Measurements from ENCODE around the gene MAP6.
"Not testable (repeated sequence)": the region's sequence is repeated elsewhere in the genome, so short reads cannot be mapped to it uniquely, and the experiment has no call there.

Gene MAP6

GRCh38 chr11:75668451-75669297, at the start of gene MAP6:
MAP6 (minus strand) TSS chr11:75669038; CDS start chr11:75668369, 669 bp downstream.
- peak; percentile 63 for DNase-seq (ENCODE audit: low spot score)

GRCh38 chr11:75717608-75718418, 49.0 kb upstream of the MAP6 start, which contains the start of gene MOGAT2:
MOGAT2 (plus strand) TSS chr11:75717838; CDS start chr11:75717889, 51 bp downstream.
- no peak for DNase-seq (ENCODE audit: low spot score)

DNA sequence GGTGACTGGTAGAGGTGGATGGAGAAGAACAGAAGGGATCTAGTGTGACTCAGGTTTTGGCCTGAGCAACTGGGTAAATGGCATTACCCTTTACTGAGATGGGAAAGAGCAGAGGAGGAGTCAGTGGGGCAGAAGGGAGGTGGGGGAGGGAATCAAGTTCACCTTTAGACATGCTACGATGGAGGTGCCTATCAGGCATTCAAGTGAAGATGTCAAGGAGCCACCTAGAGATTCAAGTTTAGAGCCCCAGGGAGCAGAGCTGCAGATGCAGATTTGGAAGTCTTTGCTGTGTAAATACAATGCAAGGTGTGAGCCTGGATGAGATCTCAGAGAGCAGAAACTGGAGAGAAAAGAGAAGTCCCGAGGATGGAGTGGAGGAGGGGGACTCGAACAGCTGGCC, 47.8 kb upstream of the MAP6 start:
- DNase-seq (ENCODE audit: low spot score): no peak

DNA sequence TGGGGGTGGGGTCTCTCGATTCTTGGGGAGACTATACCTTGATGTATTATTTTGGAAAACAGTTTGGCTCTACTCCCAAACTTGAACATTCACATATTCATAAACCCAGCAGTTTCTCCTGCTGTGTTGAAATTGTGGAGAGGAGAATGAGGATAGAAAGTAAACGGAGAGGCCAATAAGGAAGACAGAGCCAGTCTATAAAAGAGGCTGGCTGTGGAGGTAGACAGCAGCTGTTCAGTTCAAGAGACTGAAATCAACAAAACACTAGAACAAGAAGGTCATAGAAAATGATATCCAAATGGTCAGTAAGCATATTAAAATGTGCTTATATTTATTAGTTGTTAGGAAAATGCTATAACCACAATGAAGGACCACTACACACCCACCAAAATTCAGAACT, 46.9 kb upstream of the MAP6 start:
- DNase-seq (ENCODE audit: low spot score): no peak

DNA sequence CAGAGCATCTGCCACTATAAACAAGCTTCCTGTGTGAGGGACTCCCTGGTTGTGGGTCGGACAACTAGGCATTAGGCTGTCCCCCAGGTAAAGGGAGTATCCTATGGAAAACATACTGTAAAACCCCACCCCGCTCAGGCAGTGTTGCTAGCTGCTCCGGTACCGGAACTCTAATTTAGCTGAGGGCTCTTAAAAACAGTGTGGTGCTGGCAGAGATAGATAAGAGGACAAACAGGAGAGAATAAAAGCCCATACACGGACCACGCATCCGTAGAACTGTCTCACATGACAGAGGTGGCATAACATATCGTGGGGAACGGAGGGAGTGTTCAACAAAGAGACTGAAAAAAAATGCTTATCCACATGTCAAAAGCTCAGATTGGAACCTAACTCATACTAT, 45.4 kb upstream of the MAP6 start:
- peak; percentile 2 for DNase-seq (ENCODE audit: low spot score)

GRCh38 chr11:75706260-75706729, 37.5 kb upstream of the MAP6 start:
- DNase-seq (ENCODE audit: low spot score): peak; percentile 94

DNA sequence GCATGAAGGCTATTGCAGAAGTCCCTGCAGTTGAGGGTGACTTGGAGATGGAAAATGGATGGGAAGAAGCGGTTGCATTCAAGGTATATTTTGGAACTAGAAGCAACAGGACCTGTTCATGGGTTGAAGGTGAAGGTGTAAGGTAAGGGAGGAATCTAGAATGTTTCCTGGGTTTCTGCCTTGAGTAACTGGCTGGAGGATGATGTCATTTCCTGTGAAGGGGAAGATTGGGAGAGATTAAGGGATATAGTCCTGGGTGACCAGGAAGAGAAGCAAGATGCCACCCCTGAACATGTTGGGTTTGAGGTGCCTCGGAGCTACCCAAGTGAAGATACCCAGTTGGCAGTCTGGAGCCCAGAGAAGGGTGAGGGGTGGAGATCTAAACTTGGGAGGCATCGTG, 36.7 kb upstream of the MAP6 start:
- peak; percentile 6 for DNase-seq (ENCODE audit: low spot score)

GRCh38 chr11:75703695-75704237, 34.9 kb upstream of the MAP6 start:
- peak; percentile 1 for DNase-seq (ENCODE audit: low spot score)

DNA sequence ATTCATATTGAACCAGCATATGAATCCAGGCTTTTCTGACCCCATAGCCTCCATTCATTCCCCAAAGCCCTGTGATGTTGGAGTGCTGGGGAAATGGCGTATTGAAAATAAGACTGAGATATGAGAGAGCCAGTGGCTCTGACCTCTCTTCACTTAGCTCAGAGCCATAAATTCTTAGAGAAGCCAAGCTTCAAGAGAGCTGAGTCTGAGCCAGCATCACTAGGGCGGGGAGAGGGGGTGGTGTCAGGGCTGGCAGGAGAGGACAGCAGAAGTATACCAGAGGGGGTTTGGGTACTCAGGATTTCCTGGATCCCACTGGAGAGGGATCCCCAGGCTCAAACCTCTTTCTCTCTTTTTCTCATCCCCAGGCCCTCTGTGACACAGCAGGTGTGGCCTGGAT, 32.1 kb upstream of the MAP6 start:
- no peak for DNase-seq (ENCODE audit: low spot score)

DNA sequence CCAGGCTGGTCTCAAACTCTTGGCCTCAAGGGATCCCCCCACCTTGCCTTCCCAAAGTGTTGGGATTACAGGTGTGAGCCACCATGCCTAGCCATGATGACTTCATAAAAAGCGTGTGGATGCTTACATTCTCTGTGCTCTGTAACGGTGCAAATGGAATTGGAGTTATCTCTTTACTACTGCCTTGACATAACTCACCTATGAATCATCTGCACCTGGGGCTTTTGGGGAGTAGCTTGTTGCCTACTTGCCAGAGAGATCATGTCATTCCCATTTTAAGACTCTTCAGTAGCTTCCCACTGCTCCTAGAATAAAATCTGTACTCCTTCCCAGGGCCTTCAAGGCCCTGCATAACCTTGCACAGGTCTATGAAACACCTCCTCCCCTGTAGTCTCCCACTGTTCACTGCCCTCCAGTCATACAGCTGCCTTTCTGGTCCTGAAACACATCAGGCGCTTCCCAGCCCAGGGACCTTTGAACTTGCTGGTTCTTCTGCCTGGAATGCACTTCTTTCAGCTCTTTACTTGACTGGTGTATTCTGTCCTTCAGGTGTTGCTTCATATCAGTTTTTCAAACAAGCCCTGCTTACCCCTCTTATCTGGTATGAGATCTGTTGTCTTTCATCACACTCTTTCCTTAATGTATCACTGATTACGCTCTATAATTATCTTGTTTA, 29.2 kb upstream of the MAP6 start:
- DNase-seq (ENCODE audit: low spot score): no peak

- no peak for DNase-seq (ENCODE audit: low spot score)
Observed at GRCh38 chr11:75691804-75692203, 23.0 kb upstream of the MAP6 start.

DNA sequence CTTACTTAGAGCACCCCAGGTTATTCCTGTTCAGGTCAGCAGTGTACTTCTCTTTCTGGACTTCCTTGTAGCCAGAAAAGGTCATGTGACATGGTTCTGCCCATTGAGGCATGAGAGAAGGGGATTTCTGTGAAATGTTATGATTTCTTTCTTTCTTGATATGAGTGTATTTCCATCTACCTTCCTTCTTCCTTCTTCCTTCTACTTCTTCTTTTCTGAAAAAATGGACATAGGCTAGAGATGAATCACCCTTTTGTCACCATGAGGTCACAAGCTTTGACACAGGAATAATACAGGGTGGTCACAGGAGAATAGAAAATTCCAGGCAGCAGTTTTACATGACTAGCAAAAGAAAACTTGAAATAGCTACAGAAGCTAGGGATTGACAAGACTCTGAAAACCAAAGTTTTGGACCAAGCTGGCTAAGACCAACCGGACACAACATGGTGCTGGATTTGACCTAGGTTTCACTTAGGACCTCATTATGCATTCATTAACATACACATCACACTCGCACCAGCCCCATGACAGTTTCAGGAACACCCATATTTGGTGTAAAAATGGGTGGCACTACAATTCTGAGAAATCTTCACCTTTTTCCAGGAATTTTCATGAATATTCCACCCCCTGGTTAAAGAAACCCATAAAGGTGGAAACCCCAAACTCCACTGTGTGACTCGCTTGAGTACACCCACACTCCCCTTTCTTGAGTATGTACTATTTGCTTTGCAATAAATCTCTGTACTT, 21.2 kb upstream of the MAP6 start:
- no peak for DNase-seq (ENCODE audit: low spot score)

DNA sequence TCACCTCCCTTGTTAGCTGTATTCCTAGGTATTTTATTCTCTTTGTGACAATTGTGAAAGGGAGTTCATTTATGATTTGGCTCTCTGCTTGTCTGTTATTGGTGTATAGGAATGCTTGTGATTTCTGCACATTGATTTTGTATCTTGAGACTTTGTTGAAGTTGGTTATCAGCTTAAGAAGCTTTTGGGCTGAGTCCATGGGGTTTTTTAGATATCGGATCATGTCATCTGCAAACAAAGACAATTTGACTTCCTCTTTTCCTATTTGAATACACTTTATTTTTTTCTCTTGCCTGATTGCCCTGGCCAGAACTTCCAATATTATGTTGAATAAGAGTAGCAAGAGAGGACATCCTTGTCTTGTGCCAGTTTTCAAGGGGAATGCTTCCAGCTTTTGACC, 15.0 kb upstream of the MAP6 start:
- DNase-seq (ENCODE audit: low spot score): not testable (repeated sequence)

DNA sequence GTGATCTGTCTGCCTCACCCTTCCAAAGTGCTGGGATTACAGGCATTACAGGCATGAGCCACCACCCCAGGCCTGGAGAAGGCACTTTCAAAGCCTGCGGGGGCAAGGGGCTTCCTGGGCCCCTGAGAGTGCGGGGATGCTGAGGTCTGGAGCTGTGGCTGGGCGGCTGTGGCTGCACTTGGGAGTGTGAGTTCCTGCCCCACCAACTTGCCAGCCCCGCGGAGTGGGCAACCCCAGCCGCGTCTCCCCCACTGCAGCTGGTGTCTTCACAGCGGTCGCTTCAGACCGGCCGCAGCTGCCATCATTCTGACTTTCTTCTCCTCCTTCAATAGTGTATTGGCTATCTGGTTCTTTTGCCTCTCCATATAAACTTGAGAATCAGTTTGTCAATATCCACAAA, 10.7 kb upstream of the MAP6 start:
- DNase-seq (ENCODE audit: low spot score): no peak

DNA sequence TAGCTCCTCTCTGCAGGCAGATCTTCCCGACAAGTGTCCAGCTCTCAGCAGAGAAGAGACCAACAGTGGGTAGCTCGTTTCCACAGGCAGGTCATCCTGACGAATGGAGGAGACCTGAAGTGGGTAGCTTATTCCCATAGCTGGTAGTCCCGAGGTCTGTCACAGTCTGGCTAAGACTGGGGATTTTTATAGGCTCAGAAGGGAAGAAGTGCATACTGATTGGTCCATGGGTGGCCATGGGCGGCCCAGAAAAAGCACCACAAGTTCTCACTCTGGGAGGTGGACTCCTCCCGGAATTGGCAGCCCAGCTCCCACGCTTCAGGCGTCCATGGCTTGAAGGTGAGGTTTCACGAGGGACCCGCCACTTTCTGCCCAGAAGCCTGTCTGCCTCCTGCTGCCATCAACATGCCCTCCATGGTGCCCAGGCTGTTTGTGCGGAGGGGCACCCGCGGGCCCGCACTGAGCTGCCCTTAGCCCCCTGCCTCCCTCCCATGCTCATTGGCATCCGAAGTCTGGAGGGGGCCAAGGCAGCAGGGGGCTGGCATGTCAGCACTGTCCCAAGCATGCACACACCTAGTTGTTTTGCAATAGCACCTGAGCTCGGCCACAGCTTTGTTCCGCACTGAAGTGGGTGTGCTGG, 9.9 kb upstream of the MAP6 start:
- no peak for DNase-seq (ENCODE audit: low spot score)

GRCh38 chr11:75677909-75678308, 9.1 kb upstream of the MAP6 start:
- no peak for DNase-seq (ENCODE audit: low spot score)

- no peak for DNase-seq (ENCODE audit: low spot score)
Observed at GRCh38 chr11:75677275-75677674, 8.4 kb upstream of the MAP6 start.

DNA sequence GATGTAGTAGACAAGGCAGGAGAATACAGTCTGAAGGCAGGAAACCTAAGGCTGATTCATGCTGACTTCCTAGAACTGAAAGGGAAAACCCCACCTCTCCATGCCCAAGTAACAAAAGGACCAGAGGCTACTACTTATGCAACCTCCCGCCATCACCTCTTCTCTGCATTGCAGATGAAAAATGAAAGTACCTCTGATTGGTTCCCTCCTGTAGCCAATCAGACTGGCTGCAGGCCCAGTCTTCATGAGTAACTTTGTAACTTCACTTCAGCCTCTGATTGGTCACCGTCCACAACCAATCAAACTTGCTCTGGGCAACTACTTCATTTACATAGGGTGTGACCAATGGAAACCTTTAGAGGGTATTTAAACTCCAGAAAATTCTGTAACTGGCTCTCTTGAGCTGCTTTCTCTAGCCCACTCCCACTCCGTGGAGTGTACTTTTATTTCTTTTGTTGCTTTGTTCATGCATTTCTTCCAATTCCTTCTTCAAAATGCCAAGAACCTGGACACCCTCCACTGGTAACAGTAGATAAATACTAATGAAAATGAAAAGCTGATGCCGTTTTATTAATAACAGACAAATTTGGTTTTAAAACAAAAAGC, 5.2 kb upstream of the MAP6 start:
- DNase-seq (ENCODE audit: low spot score): no peak

GRCh38 chr11:75667831-75668450, 897 bp downstream of the MAP6 start:
- peak; percentile 86 for DNase-seq (ENCODE audit: low spot score)

GRCh38 chr11:75667255-75667830, 1.5 kb downstream of the MAP6 start:
- peak; percentile 65 for DNase-seq (ENCODE audit: low spot score)
